Measurements from ENCODE around the gene KCND2.

The KCND2 gene

DNA sequence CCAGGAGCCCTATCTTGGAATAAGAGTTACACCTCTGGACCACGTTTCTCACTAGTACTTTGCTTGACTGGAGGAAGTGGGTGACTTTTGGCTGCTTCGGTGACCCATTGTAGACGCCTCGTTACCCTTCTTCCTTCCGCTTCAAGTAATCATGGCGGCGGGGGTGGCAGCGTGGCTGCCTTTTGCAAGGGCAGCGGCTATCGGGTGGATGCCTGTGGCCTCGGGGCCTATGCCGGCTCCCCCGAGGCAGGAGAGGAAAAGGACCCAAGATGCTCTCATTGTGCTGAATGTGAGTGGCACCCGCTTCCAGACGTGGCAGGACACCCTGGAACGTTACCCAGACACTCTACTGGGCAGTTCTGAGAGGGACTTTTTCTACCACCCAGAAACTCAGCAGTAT is 1.5 kb downstream of the KCND2 start:
- Histone ChIP-seq H3F3A (ENCODE audit: control insufficient read depth, insufficient read depth) (no peaks in the 10 kb centered on the region), H4K20me1 (ENCODE audit: control insufficient read depth, insufficient read depth, low read depth, low read length) (no peaks in the 10 kb centered on the region), H3K79me2 (ENCODE audit: control insufficient read depth, low read length) (no peaks in the 10 kb centered on the region), H3K9me2 (replicated peaks; ENCODE audit: control insufficient read depth, low read length) (no peaks in the 10 kb centered on the region), H3K4me2 (ENCODE audit: low read length) (no peak overlapping the region), H3K27ac (ENCODE audit: low read depth, low read length) (no peak overlapping the region), H3K27me3 (ENCODE audit: control insufficient read depth, low read length) (no peaks in the 10 kb centered on the region), H3K36me3 (ENCODE audit: control insufficient read depth, low read length) (no peaks in the 10 kb centered on the region), H3K4me1 (ENCODE audit: control insufficient read depth, low read length) (no peaks in the 10 kb centered on the region), H3K4me3 (ENCODE audit: low read length) (no peak overlapping the region), H3K9me3 (ENCODE audit: control insufficient read depth, insufficient read depth, low read length) (peaks cover 5% of the 10 kb centered on the region; the same call in 1 of the 2 replicates)
- TF ChIP-seq CTCF (IDR thresholded peaks at IDR 0.05; ENCODE audit: low read depth, low read length, poor library complexity, severe bottlenecking) (no peak), EZH2phosphoT487 (IDR thresholded peaks at IDR 0.05; ENCODE audit: borderline replicate concordance, low read length) (no peak)

DNA sequence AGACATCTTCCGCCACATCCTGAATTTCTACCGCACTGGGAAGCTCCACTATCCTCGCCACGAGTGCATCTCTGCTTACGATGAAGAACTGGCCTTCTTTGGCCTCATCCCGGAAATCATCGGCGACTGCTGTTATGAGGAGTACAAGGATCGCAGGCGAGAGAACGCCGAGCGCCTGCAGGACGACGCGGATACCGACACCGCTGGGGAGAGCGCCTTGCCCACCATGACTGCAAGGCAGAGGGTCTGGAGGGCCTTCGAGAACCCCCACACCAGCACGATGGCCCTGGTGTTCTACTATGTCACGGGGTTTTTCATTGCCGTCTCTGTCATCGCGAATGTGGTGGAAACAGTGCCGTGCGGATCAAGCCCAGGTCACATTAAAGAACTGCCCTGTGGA is 1.9 kb downstream of the KCND2 start:
- no peaks in the 10 kb centered on the region for H3K36me3 ChIP-seq (ENCODE audit: control insufficient read depth, low read length)
- H3K4me1 ChIP-seq (ENCODE audit: control insufficient read depth, low read length) = no peaks in the 10 kb centered on the region
- H3K4me2 ChIP-seq (ENCODE audit: low read length) = no peak overlapping the region
- no peak overlapping the region for H3K27ac ChIP-seq (ENCODE audit: low read depth, low read length)
- TF ChIP-seq EZH2phosphoT487 (IDR thresholded peaks at IDR 0.05; ENCODE audit: borderline replicate concordance, low read length) (no peak), CTCF (IDR thresholded peaks at IDR 0.05; ENCODE audit: low read depth, low read length, poor library complexity, severe bottlenecking) (no peak)
- no peaks in the 10 kb centered on the region for H3F3A ChIP-seq (ENCODE audit: control insufficient read depth, insufficient read depth)
- H3K9me2 ChIP-seq (replicated peaks; ENCODE audit: control insufficient read depth, low read length) = no peaks in the 10 kb centered on the region
- H3K79me2 ChIP-seq (ENCODE audit: control insufficient read depth, low read length) = no peaks in the 10 kb centered on the region
- peaks cover 5% of the 10 kb centered on the region; the same call in 1 of the 2 replicates for H3K9me3 ChIP-seq (ENCODE audit: control insufficient read depth, insufficient read depth, low read length)
- no peaks in the 10 kb centered on the region for H3K27me3 ChIP-seq (ENCODE audit: control insufficient read depth, low read length)
- H3K4me3 ChIP-seq (ENCODE audit: low read length) = no peak overlapping the region
- no peaks in the 10 kb centered on the region for H4K20me1 ChIP-seq (ENCODE audit: control insufficient read depth, insufficient read depth, low read depth, low read length)

DNA sequence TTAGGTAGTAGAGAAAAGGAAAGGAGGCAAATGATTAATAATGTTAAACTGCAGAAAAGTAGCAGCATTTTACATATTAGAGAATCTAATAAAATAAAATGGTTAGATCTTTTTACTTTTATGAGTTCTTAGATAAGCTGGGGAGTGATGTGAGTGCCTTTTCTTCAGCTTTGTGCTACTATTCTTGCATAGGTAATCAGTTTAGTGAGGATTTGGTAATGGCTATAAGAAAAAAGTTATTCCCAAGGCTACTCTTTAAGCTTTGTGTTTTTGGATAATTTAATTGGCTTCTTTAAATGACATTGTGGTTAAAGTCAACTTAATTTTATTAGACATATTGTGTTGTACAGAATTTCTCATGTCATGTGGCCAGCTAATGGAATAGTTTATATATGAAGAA is 3.7 kb downstream of the KCND2 start:
- H3K9me2 ChIP-seq (replicated peaks; ENCODE audit: control insufficient read depth, low read length) = no peaks in the 10 kb centered on the region
- no peak for TF ChIP-seq EZH2phosphoT487 (IDR thresholded peaks at IDR 0.05; ENCODE audit: borderline replicate concordance, low read length)
- no peak for TF ChIP-seq CTCF (IDR thresholded peaks at IDR 0.05; ENCODE audit: low read depth, low read length, poor library complexity, severe bottlenecking)
- H3K27me3 ChIP-seq (ENCODE audit: control insufficient read depth, low read length) = no peaks in the 10 kb centered on the region
- H3K4me3 ChIP-seq (ENCODE audit: low read length) = no peak overlapping the region
- no peaks in the 10 kb centered on the region for H3K4me1 ChIP-seq (ENCODE audit: control insufficient read depth, low read length)
- H3K27ac ChIP-seq (ENCODE audit: low read depth, low read length) = no peak overlapping the region
- H3K4me2 ChIP-seq (ENCODE audit: low read length) = no peak overlapping the region
- H4K20me1 ChIP-seq (ENCODE audit: control insufficient read depth, insufficient read depth, low read depth, low read length) = no peaks in the 10 kb centered on the region
- H3F3A ChIP-seq (ENCODE audit: control insufficient read depth, insufficient read depth) = no peaks in the 10 kb centered on the region
- no peaks in the 10 kb centered on the region for H3K79me2 ChIP-seq (ENCODE audit: control insufficient read depth, low read length)
- H3K9me3 ChIP-seq (ENCODE audit: control insufficient read depth, insufficient read depth, low read length) = peaks cover 5% of the 10 kb centered on the region; the same call in 1 of the 2 replicates
- H3K36me3 ChIP-seq (ENCODE audit: control insufficient read depth, low read length) = no peaks in the 10 kb centered on the region

All from DOHH2 (cell line).